Measurements from ENCODE around the gene ACTR5. TPM values are rescaled to one million over a fixed set of nuclear protein-coding genes. Genes with fewer than 3 reads are reported as not detected.

ACTR5 gene
- total RNA-seq, 2 experiments from 2014 or later = 10.4 to 11.9 TPM

DNA sequence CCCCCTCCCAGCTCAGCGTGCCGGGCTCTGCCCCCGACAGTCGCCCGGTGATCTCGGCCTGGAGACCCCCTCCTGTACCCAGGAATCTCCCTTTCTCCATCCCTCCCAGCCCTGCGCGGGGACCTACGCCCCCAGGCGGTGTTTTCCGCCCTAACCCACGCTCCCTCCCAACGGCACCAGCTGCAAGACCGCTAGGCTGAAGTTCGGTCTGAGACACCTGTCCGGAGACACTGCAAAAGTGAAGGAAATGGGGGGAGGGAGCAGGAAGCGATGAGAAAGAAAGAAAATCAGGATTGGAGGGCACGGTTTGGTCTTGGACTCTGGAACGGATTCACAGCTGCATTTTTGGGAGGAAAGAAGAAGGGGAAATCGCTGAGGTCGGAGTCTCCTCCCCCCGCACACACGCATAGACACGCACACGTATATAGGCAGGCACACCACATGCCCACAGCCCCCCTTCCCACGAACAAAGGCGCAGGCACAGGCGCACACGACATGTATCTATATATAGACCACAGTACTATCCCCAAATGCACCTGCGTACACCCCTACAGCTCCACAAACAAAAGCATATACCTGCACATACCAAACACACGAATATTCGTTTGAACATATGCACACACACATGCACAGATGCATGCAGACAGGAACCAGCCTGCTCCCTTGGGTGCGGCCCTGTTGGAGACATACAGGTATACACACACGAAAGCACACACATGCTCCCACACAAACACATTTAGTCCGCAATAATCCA, 22.9 kb upstream of the ACTR5 start:
- Mint-ChIP-seq H3K27ac (peak overlapping the region; percentile 55), H3K4me3 (peak overlapping the region; percentile 12), H3K27me3 (peaks cover 89% of the 10 kb centered on the region), H3K9me3 (no peaks in the 10 kb centered on the region), H3K36me3 (peaks cover 3% of the 10 kb centered on the region), H3K4me1 (peaks cover 39% of the 10 kb centered on the region)
- POLR2A ChIA-PET = no interaction called here
- DNase-seq = peak; percentile 38
- ATAC-seq (ENCODE audit: low read depth) = no peak

DNA sequence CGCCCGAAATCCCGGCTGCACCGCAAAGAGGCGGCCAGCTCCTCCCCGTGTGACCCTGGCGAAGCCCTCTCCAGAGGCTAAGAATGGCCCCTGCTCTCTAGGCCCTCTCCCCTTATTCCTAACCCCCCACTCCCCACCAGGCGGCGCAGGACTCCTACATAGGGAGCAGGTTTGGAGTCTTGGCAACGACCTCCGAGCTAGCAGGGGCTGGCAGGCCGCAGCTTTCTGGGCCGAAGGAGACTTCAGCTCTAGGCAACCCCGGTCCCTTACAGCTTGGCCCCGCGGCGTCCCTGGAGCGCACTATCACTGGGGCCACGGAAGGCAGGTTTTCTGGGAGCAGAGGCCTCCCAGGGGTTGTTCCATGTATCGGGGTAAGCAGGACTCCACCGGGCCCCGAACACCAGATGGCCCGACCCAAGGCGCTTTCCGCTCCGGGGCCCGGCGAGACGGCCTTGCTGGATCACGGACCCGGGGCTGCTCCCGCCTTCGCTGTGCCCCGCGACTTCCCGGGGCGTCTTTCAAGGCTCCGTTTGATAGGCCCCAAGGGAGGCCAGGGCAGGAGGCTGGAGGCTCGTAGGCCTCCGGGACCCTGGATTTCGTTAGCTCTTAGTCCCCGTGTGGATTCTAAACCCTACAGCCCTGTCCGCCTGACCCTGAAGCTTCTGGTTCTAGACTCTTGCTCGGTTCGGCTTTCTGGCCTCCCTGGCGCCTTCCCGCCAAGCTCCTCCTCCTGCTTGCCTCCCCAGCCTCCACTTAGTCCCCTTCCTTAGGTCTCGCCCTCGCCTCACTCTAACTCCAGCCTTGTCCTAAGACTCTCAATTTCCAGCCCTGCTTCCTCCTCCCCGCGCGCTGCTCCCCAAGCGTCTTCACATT, 22.1 kb upstream of the ACTR5 start:
- Mint-ChIP-seq H3K9me3 (no peaks in the 10 kb centered on the region), H3K4me3 (peak overlapping the region; percentile 49), H3K36me3 (peaks cover 3% of the 10 kb centered on the region), H3K4me1 (peaks cover 44% of the 10 kb centered on the region), H3K27ac (peak overlapping the region; percentile 74), H3K27me3 (peaks cover 89% of the 10 kb centered on the region)
- DNase-seq = peak; percentile 63
- ATAC-seq (ENCODE audit: low read depth) = no peak
- POLR2A ChIA-PET = no interaction called here

DNA sequence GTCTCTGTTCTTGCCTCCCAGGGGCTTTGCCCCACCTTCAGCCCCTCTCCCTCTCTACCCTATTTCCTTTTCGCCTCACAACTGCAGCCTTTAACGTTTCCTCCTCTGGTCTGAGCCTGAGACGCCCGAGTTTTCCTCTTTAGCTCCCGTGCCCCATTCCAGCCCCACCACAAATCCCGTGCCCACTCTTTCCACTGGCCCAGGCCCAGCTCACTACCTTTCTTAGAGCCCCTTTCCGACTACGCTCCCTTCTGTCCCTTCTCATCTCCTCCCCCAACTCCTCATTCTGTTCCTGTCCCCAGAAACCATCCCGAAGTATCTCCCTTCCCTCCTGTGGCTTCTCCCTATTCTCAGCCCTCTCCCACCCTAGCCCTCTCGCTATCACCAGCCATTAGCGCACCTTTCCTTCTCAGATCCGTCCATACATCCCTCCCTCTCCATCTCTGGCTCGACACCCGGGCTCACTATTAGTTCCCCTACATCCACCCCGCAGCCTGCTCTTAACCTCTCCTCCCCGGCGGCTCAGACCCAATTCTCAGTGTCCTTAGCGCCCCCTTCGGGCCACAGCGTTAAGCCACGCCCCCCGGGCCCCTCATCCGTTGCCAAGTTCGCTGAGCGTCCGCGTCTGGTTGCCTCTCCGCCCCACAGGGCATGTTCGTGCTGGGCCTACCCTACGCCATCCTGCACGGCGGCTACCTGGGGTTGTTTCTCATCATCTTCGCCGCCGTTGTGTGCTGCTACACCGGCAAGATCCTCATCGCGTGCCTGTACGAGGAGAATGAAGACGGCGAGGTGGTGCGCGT, 21.3 kb upstream of the ACTR5 start:
- H3K27ac Mint-ChIP-seq = peak overlapping the region; percentile 74
- H3K27me3 Mint-ChIP-seq = peaks cover 86% of the 10 kb centered on the region
- H3K4me3 Mint-ChIP-seq = peak overlapping the region; percentile 49
- POLR2A ChIA-PET = no interaction called here
- ATAC-seq (ENCODE audit: low read depth) (no peak), DNase-seq (peak; percentile 64)
- peaks cover 3% of the 10 kb centered on the region for H3K36me3 Mint-ChIP-seq
- peaks cover 44% of the 10 kb centered on the region for H3K4me1 Mint-ChIP-seq
- no peaks in the 10 kb centered on the region for H3K9me3 Mint-ChIP-seq

- peaks cover 3% of the 10 kb centered on the region for H3K36me3 Mint-ChIP-seq
- H3K4me1 Mint-ChIP-seq = peaks cover 41% of the 10 kb centered on the region
- POLR2A ChIA-PET = no interaction called here
- ATAC-seq (ENCODE audit: low read depth) (no peak), DNase-seq (peak; percentile 42)
- H3K4me3 Mint-ChIP-seq = peak overlapping the region; percentile 53
- peak overlapping the region; percentile 69 for H3K27ac Mint-ChIP-seq
- no peaks in the 10 kb centered on the region for H3K9me3 Mint-ChIP-seq
- peaks cover 85% of the 10 kb centered on the region for H3K27me3 Mint-ChIP-seq
These were observed 20.6 kb upstream of the ACTR5 start for GRCh38 chr20:38727607-38728190.

- ATAC-seq (ENCODE audit: low read depth) (no peak), DNase-seq (peak; percentile 40)
- peaks cover 3% of the 10 kb centered on the region for H3K36me3 Mint-ChIP-seq
- POLR2A ChIA-PET = interaction anchor here (0.9 kb wide), 1 partner anchor 19 kb away, joined by 3 read pairs; no protein-coding TSS in a partner anchor
- no peaks in the 10 kb centered on the region for H3K9me3 Mint-ChIP-seq
- H3K4me1 Mint-ChIP-seq = peaks cover 37% of the 10 kb centered on the region
- peak overlapping the region; percentile 69 for H3K27ac Mint-ChIP-seq
- H3K4me3 Mint-ChIP-seq = peak overlapping the region; percentile 35
- peaks cover 85% of the 10 kb centered on the region for H3K27me3 Mint-ChIP-seq
These were observed 20.0 kb upstream of the ACTR5 start for GRCh38 chr20:38728191-38728781.

GRCh38 chr20:38728911-38729642, 19.2 kb upstream of the ACTR5 start:
- H3K4me1 Mint-ChIP-seq = peaks cover 35% of the 10 kb centered on the region
- POLR2A ChIA-PET = interaction anchor here (0.9 kb wide), 1 partner anchor 19 kb away, joined by 3 read pairs; no protein-coding TSS in a partner anchor

DNA sequence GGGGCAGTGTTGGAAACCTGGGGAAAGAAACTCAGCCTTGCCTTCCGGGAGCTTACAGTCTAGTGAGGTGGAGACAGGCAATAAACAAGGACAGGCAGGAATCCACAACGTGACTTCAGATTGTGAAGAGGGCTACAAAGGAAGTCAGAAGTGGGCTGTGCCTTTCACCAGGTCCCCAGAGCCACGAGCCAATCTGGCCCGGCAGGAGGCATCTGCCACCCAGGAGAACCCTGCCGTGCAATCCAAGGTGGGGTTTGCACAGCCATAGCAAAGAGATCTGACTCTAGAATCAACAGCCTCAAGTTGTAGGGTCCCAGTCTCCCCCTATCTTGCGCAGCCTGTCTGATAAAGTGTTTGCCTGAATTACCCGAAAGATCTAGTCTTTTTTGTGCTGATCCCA, 18.5 kb upstream of the ACTR5 start:
- H3K4me3 Mint-ChIP-seq = no peak overlapping the region
- ATAC-seq (ENCODE audit: low read depth) = no peak
- POLR2A ChIA-PET = no interaction called here
- no peaks in the 10 kb centered on the region for H3K9me3 Mint-ChIP-seq
- no peak for DNase-seq
- peaks cover 3% of the 10 kb centered on the region for H3K36me3 Mint-ChIP-seq
- peaks cover 87% of the 10 kb centered on the region for H3K27me3 Mint-ChIP-seq
- peaks cover 35% of the 10 kb centered on the region for H3K4me1 Mint-ChIP-seq
- H3K27ac Mint-ChIP-seq = no peak overlapping the region

More at GRCh38 chr20:38728911-38729642, 19.2 kb upstream of the ACTR5 start:
- H3K27ac Mint-ChIP-seq = peak overlapping the region; percentile 63
- peaks cover 3% of the 10 kb centered on the region for H3K36me3 Mint-ChIP-seq
- no peaks in the 10 kb centered on the region for H3K9me3 Mint-ChIP-seq
- peak overlapping the region; percentile 35 for H3K4me3 Mint-ChIP-seq
- peak; percentile 45 for DNase-seq
- peaks cover 86% of the 10 kb centered on the region for H3K27me3 Mint-ChIP-seq
- no peak for ATAC-seq (ENCODE audit: low read depth)

GRCh38 chr20:38730167-38730988, 17.9 kb upstream of the ACTR5 start:
- Mint-ChIP-seq H3K27me3 (peaks cover 89% of the 10 kb centered on the region), H3K4me3 (peak overlapping the region; percentile 42), H3K9me3 (no peaks in the 10 kb centered on the region), H3K36me3 (peaks cover 3% of the 10 kb centered on the region), H3K4me1 (peaks cover 32% of the 10 kb centered on the region), H3K27ac (peak overlapping the region; percentile 32)
- POLR2A ChIA-PET = interaction anchor here (1.0 kb wide), 1 partner anchor 196 kb away, joined by 4 read pairs; the partner anchor contains the start of gene FAM83D
- peak; percentile 39 for DNase-seq
- ATAC-seq (ENCODE audit: low read depth) = no peak

GRCh38 chr20:38730989-38731737, 17.1 kb upstream of the ACTR5 start:
- Mint-ChIP-seq H3K36me3 (peaks cover 3% of the 10 kb centered on the region), H3K4me1 (peaks cover 27% of the 10 kb centered on the region), H3K27me3 (peaks cover 88% of the 10 kb centered on the region), H3K27ac (peak overlapping the region; percentile 32), H3K4me3 (peak overlapping the region; percentile 42), H3K9me3 (no peaks in the 10 kb centered on the region)
- DNase-seq (peak; percentile 85), ATAC-seq (ENCODE audit: low read depth) (peak; percentile 61)
- POLR2A ChIA-PET = interaction anchor here (1.0 kb wide), 1 partner anchor 195 kb away, joined by 4 read pairs; the partner anchor contains the start of gene FAM83D

GRCh38 chr20:38731738-38732113, 16.5 kb upstream of the ACTR5 start:
- no peak overlapping the region for H3K27ac Mint-ChIP-seq
- POLR2A ChIA-PET = no interaction called here
- DNase-seq (no peak), ATAC-seq (ENCODE audit: low read depth) (no peak)
- H3K9me3 Mint-ChIP-seq = no peaks in the 10 kb centered on the region
- peaks cover 3% of the 10 kb centered on the region for H3K36me3 Mint-ChIP-seq
- H3K4me1 Mint-ChIP-seq = peaks cover 23% of the 10 kb centered on the region
- peak overlapping the region; percentile 42 for H3K4me3 Mint-ChIP-seq
- H3K27me3 Mint-ChIP-seq = peaks cover 89% of the 10 kb centered on the region

DNA sequence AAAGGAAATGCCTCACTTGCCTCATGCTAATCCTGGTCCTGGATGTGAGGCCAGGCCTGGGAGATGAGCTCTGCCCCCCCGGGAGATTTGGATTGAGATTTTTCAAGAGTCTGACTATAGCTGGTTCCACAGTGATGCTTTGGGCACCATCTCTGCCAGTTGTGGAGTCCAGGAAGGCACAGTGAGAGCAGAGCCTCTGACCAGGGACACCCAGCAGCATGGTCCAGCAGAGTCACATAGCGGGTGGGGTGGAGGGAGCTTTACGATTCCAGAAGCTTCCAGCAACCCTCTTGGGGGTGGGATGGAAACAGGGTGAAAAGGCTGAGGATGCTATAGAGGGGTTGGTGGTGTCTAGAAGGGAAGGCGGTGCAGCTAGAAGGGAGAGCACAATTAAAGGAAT, 15.3 kb upstream of the ACTR5 start:
- POLR2A ChIA-PET = no interaction called here
- no peak for ATAC-seq (ENCODE audit: low read depth)
- no peak for DNase-seq
- Mint-ChIP-seq H3K4me1 (peaks cover 16% of the 10 kb centered on the region), H3K4me3 (no peak overlapping the region), H3K36me3 (no peaks in the 10 kb centered on the region), H3K9me3 (no peaks in the 10 kb centered on the region), H3K27ac (no peak overlapping the region), H3K27me3 (peaks cover 87% of the 10 kb centered on the region)
